ENCODE results near the gene PLD2. TPM values are rescaled to one million over a fixed set of nuclear protein-coding genes. Genes with fewer than 3 reads are reported as not detected.

PLD2 gene
- total and polyA plus RNA-seq, 10 of the 15 experiments (the other 5 are each of a cell fraction or from before 2014, with no cell fraction given) = 0.71 to 16.5 (median 7.0) TPM

DNA sequence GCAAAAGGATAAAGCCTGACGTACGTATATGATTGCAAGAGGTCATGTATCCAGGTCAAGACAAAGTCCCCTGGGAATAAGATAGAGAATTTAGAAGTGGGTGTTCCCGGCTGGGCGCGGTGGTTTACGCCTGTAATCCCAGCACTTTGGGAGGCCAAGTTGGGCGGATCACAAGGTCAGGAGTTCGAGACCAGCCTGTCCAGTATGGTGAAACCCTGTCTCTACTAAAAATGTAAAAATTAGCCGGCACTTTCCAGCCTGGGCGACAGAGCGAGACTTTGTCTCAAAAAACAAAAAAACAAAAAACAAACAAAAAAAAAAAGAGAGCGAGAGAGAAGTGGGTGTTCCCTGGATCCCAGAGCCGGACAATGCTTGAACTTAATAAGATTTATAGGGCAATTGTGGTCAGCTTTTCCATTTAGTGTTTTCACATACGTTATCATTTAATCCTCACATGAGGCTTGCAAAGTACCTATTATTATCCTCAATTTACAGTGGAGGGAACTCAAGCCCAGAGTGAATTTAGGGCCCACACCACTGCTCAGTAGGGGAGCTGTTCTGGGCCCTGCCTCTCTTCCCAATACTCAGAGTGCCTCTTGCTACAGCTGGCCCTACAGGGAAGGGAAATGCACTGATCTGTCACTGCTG is 18.7 kb upstream of the PLD2 start:
- CTCF ChIA-PET = interaction anchor here (0.7 to 1.6 kb wide), 4 partner anchors 13 to 87 kb away, joined by 3 to 4 read pairs (median 3); no protein-coding TSS in a partner anchor
- 71% methylated on average over 14 of the region's 14 CpGs for WGBS (ENCODE audit: insufficient coverage, insufficient replicate concordance, low lambda C conversion rate, missing lambda C conversion rate)
- intact Hi-C loops (cut with micrococcal nuclease; ENCODE audit: unreplicated experiment) (loop anchor here (5.0 to 10.0 kb wide), 2 partner anchors 53 to 76 kb away; partner anchors contain the start of genes ARRB2, CXCL16, MED11 and ZMYND15), in situ Hi-C loops (cut with MboI) (no loop called here)
- POLR2A ChIA-PET = interaction anchor here (0.6 kb wide), 1 partner anchor 124 kb away, joined by 4 read pairs; no protein-coding TSS in a partner anchor
- RAD21 ChIA-PET (ENCODE audit: unreplicated experiment) = interaction anchor here (1.1 kb wide), 1 partner anchor 78 kb away, joined by 3 read pairs; the partner anchor contains the start of gene ARRB2
- no peak for ATAC-seq
- peaks cover 12% of the 10 kb centered on the region for H3K4me1 ChIP-seq (ENCODE audit: control insufficient read depth, insufficient read depth, low read length)
- H3K4me3 ChIP-seq = no peak overlapping the region
- no peak overlapping the region for H3K9ac ChIP-seq (ENCODE audit: control insufficient read depth, insufficient read depth, low read length)
- no peaks in the 10 kb centered on the region for H3K79me2 ChIP-seq (ENCODE audit: control insufficient read depth, insufficient read depth, low read length)
- peak overlapping the region; percentile 98 for H3K4me2 ChIP-seq (ENCODE audit: control insufficient read depth, insufficient read depth)
- no peaks in the 10 kb centered on the region for H3K36me3 ChIP-seq (ENCODE audit: control insufficient read depth in 2 of 2, insufficient read depth in 2 of 2, low read length in 1 of 2)
- no peaks in the 10 kb centered on the region for H3K9me3 ChIP-seq (replicated peaks; ENCODE audit: control insufficient read depth, insufficient read depth, low read length)
- H3K27ac ChIP-seq (ENCODE audit: control insufficient read depth, insufficient read depth) = no peak overlapping the region
- BruUV-seq (replicated peaks) = no TSS peak
- TF ChIP-seq SUPT20H (IDR thresholded peaks at IDR 0.05; ENCODE audit: borderline replicate concordance, control insufficient read depth, low read depth, low read length) = no peak
- no peak for TF ChIP-seq TBL1XR1 (IDR thresholded peaks at IDR 0.05; ENCODE audit: low read depth, low read length)
- TF ChIP-seq, protein P1, sequence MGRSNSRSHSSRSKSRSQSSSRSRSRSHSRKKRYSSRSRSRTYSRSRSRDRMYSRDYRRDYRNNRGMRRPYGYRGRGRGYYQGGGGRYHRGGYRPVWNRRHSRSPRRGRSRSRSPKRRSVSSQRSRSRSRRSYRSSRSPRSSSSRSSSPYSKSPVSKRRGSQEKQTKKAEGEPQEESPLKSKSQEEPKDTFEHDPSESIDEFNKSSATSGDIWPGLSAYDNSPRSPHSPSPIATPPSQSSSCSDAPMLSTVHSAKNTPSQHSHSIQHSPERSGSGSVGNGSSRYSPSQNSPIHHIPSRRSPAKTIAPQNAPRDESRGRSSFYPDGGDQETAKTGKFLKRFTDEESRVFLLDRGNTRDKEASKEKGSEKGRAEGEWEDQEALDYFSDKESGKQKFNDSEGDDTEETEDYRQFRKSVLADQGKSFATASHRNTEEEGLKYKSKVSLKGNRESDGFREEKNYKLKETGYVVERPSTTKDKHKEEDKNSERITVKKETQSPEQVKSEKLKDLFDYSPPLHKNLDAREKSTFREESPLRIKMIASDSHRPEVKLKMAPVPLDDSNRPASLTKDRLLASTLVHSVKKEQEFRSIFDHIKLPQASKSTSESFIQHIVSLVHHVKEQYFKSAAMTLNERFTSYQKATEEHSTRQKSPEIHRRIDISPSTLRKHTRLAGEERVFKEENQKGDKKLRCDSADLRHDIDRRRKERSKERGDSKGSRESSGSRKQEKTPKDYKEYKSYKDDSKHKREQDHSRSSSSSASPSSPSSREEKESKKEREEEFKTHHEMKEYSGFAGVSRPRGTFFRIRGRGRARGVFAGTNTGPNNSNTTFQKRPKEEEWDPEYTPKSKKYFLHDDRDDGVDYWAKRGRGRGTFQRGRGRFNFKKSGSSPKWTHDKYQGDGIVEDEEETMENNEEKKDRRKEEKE (IDR thresholded peaks at IDR 0.05) = no peak
- TF ChIP-seq NBN (IDR thresholded peaks at IDR 0.05) = no peak
- SMC1A ChIA-PET (ENCODE audit: uncharacterized antibody, unreplicated experiment) = interaction anchor here (0.9 kb wide), 1 partner anchor 78 kb away, joined by 3 read pairs; the partner anchor contains the start of gene ARRB2
- no peaks in the 10 kb centered on the region for H4K20me1 ChIP-seq (ENCODE audit: control insufficient read depth, insufficient read depth)
- peaks cover 18 to 19% of the 10 kb centered on the region in 2 experiments for H3K27me3 ChIP-seq (replicated peaks in 1 of 2; ENCODE audit: control insufficient read depth in 2 of 2, insufficient read depth in 2 of 2, low read length in 1 of 2)
- FAIRE-seq = no peak
- DNase-seq (ENCODE audit: low read depth, low spot score) = no peak
- H2AFZ ChIP-seq (ENCODE audit: control insufficient read depth, low read depth, low read length) = no peak overlapping the region
